Esophagus muscularis mucosa (tissue), 4 donors: ENCODE measurements around the gene LARGE1.

ENCODE experiments used
- EP300 ChIP-seq: sonication (generic); formaldehyde crosslinking; IDR thresholded peaks from one replicate; pipeline ENCODE4 v1.6.1; 2017; ENCODE audit warnings: antibody characterized with exemption
- POLR2A ChIP-seq: fragments of 450-650 bp; IDR thresholded peaks from one replicate; pipeline ENCODE4 v1.6.1; 2017; ENCODE audit warnings: antibody characterized with exemption, moderate library complexity, mild to moderate bottlenecking, low read depth
- POLR2AphosphoS5 ChIP-seq, 2 donors: sonication (generic); formaldehyde crosslinking; IDR thresholded peaks; one replicate each; pipeline ENCODE4 v1.6.1; 2017; ENCODE audit warnings: antibody characterized with exemption in 2 of 2
- TF ChIP-seq, protein P1 (sequence below), 3 experiments: fragments of 200-600 bp in 2 of 3; fragments of 450-650 bp in 1 of 3; sonication (generic) in 2 of 3; IDR thresholded peaks; one replicate each; pipeline ENCODE4 v1.5.1; 2017 to 2019; ENCODE audit warnings: antibody characterized with exemption in 3 of 3, mild to moderate bottlenecking in 2 of 3, moderate library complexity in 1 of 3

DNA sequence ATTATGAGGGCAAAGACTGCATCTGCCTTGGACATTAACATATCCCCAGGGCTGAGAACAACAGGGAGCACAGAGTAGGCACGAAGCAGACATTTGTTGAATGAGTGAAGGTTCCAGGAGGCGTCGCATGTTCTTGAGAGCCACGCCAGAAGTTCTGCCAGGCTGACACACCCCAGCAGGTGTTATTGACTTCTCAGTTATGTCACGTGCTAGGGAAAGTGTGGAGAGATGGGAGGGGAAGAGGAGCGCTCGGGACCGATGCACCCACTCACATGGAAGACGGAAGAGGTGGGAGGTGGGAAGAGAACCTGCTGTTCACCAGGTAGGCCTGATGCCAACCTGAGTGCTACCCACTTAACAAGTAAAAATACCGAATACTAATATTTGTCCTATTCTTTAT, 232.8 kb downstream of the LARGE1 start:
- no peak for TF ChIP-seq POLR2A
- TF ChIP-seq, protein P1, sequence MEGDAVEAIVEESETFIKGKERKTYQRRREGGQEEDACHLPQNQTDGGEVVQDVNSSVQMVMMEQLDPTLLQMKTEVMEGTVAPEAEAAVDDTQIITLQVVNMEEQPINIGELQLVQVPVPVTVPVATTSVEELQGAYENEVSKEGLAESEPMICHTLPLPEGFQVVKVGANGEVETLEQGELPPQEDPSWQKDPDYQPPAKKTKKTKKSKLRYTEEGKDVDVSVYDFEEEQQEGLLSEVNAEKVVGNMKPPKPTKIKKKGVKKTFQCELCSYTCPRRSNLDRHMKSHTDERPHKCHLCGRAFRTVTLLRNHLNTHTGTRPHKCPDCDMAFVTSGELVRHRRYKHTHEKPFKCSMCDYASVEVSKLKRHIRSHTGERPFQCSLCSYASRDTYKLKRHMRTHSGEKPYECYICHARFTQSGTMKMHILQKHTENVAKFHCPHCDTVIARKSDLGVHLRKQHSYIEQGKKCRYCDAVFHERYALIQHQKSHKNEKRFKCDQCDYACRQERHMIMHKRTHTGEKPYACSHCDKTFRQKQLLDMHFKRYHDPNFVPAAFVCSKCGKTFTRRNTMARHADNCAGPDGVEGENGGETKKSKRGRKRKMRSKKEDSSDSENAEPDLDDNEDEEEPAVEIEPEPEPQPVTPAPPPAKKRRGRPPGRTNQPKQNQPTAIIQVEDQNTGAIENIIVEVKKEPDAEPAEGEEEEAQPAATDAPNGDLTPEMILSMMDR (IDR thresholded peaks at IDR 0.05) = no peak
- TF ChIP-seq POLR2AphosphoS5 (IDR thresholded peaks at IDR 0.05) = no peak
- no peak for TF ChIP-seq EP300
